CD4-positive, alpha-beta T cell (primary cell): ENCODE measurements around the gene PUS1. TPM values are rescaled to one million over a fixed set of nuclear protein-coding genes. Genes with fewer than 3 reads are reported as not detected.

Source experiments
- ATAC-seq: fragments of 200-7000 bp; cut with Tn5 transposase; one replicate; pipeline ENCODE4 v1.10.0; 2022; ENCODE audit warnings: mild to moderate bottlenecking; ENCODE audit not compliant: poor library complexity
- CTCF ChIA-PET: fragments of 350-600 bp; sonication (Branson Sonifier 250); formaldehyde crosslinking; loops from one replicate; lab custom pipeline; 2021; ENCODE audit warnings: antibody characterized with exemption, inconsistent platforms; lab: Charles Lee
- POLR2A ChIA-PET: fragments of 350-600 bp; sonication (Branson Sonifier 250); formaldehyde crosslinking; loops from one replicate; lab custom pipeline; 2021; ENCODE audit warnings: antibody characterized with exemption, inconsistent platforms; lab: Charles Lee
- DNase-seq, 14 experiments: peaks; one replicate each; pipeline ENCODE4 v3.0.0-alpha.2; 2013 to 2020; ENCODE audit warnings: mixed read lengths in 2 of 14
- H3K27ac ChIP-seq, 2 donors: one replicate each; pipeline versions ENCODE4 v1.5.1 to v1.7.0; 2013; ENCODE audit warnings: low read length in 2 of 2, low read depth in 1 of 2, mild to moderate bottlenecking in 1 of 2
- H3K27me3 ChIP-seq, 2 experiments: 1 replicate in 1 of 2; 2 replicates in 1 of 2; pipeline versions ENCODE4 v1.6.1 to v1.7.0; 2013; ENCODE audit warnings: low read length in 2 of 2, control low read depth in 1 of 2, mild to moderate bottlenecking in 1 of 2, moderate library complexity in 1 of 2; ENCODE audit not compliant: insufficient read depth in 2 of 2, control insufficient read depth in 1 of 2
- H3K36me3 ChIP-seq: one replicate; pipeline ENCODE4 v1.6.1; 2013; ENCODE audit warnings: low read length, control low read depth; ENCODE audit not compliant: insufficient read depth
- H3K4me1 ChIP-seq: one replicate; pipeline ENCODE4 v1.6.1; 2013; ENCODE audit warnings: low read length, control low read depth; ENCODE audit not compliant: insufficient read depth
- H3K4me3 ChIP-seq: one replicate; pipeline ENCODE4 v1.5.1; 2013; ENCODE audit warnings: mild to moderate bottlenecking, low read length, moderate library complexity
- H3K9me3 ChIP-seq, 2 experiments: 1 replicate in 1 of 2; 2 replicates in 1 of 2; pipeline versions ENCODE4 v1.6.1 to v1.7.0; 2013; ENCODE audit warnings: low read length in 2 of 2, mild to moderate bottlenecking in 2 of 2, control low read depth in 1 of 2, moderate library complexity in 1 of 2; ENCODE audit not compliant: control insufficient read depth in 1 of 2, insufficient read depth in 1 of 2
- H3K27ac Mint-ChIP-seq: one replicate; pipeline ENCODE4 v1.8.0; 2020; ENCODE audit warnings: mixed read lengths
- H3K27me3 Mint-ChIP-seq: one replicate; pipeline ENCODE4 v1.8.0; 2021; ENCODE audit warnings: mixed read lengths
- H3K36me3 Mint-ChIP-seq: one replicate; pipeline ENCODE4 v1.8.0; 2021; ENCODE audit warnings: low read depth, mixed read lengths
- H3K4me1 Mint-ChIP-seq: one replicate; pipeline ENCODE4 v1.8.0; 2021; ENCODE audit warnings: low read depth, mixed read lengths
- H3K4me3 Mint-ChIP-seq: one replicate; pipeline ENCODE4 v1.8.0; 2020; ENCODE audit warnings: mild to moderate bottlenecking, mixed read lengths
- H3K9me3 Mint-ChIP-seq: one replicate; pipeline ENCODE4 v1.8.0; 2020; ENCODE audit warnings: mixed read lengths
- CTCF ChIP-seq: fragments of 200-600 bp; IDR thresholded peaks from one replicate; pipeline ENCODE4 v1.8.0; 2022; ENCODE audit warnings: antibody characterized with exemption, mild to moderate bottlenecking
- intact Hi-C, 2 experiments: fragments of 100-400 bp; cut with DNase I in 1 of 2; cut with micrococcal nuclease in 1 of 2; formaldehyde crosslinking; loops; one replicate each; pipeline versions ENCODE4 v1.15.1 to v1.9.0; 2023 to 2025; cut with DNase I, micrococcal nuclease
- total RNA-seq, 174 experiments: library from RNA in 2 of 174; stranded (reverse) in 2 of 174; gene quantifications; one replicate each; pipeline ENCODE4 v1.2.3 and lab custom pipeline; 2021 to 2026

PUS1 gene
- total RNA-seq, 2 experiments from 2014 or later: 17.7 to 18.2 TPM

GRCh38 chr12:131971226-131971625, 42.1 kb downstream of the PUS1 start:
- POLR2A ChIA-PET: no interaction called here
- no peak overlapping the region for H3K4me3 Mint-ChIP-seq
- no peaks in the 10 kb centered on the region for H3K9me3 ChIP-seq
- intact Hi-C loops: no loop called here
- H3K4me3 ChIP-seq: no peak overlapping the region
- H3K36me3 Mint-ChIP-seq: peaks cover 35% of the 10 kb centered on the region
- no peak overlapping the region for H3K27ac ChIP-seq
- H3K9me3 Mint-ChIP-seq: no peaks in the 10 kb centered on the region
- H3K36me3 ChIP-seq: peaks cover 4% of the 10 kb centered on the region
- H3K4me1 ChIP-seq: peaks cover 9% of the 10 kb centered on the region
- no peaks in the 10 kb centered on the region for H3K27me3 ChIP-seq
- peak overlapping the region; percentile 22 for H3K27ac Mint-ChIP-seq
- TF ChIP-seq CTCF: no peak
- CTCF ChIA-PET: interaction anchor here (0.6 kb wide), 1 partner anchor 15 kb away, joined by 3 read pairs; no protein-coding TSS in a partner anchor
- ATAC-seq (no peak), DNase-seq (no peak)
- H3K27me3 Mint-ChIP-seq: no peaks in the 10 kb centered on the region
- peaks cover 49% of the 10 kb centered on the region for H3K4me1 Mint-ChIP-seq

DNA sequence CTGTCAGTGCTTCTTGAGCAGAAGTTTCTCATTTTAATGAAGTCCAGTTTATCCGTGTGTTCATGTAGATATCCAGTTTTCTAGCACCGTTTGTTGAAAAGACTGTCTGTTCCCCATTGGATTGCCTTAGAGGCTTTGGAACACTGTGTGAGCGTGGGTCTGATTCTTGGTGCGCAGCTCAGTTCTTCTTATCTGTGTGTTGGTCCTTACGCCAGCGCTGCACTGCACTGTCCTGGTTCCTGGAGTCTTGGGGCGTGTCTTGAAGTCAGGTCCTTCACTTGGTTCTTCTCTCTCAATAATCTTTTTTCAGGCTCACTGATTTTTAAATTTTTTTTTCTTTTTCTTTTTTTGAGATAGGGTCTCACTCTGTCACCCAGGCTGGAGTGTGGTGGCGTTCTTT, 46.2 kb downstream of the PUS1 start:
- Mint-ChIP-seq H3K4me1 (peaks cover 32% of the 10 kb centered on the region), H3K36me3 (peaks cover 43% of the 10 kb centered on the region), H3K27me3 (no peaks in the 10 kb centered on the region), H3K27ac (no peak overlapping the region), H3K9me3 (no peaks in the 10 kb centered on the region), H3K4me3 (no peak overlapping the region)
- DNase-seq (no peak), ATAC-seq (no peak)
- POLR2A ChIA-PET: no interaction called here
- Histone ChIP-seq H3K36me3 (peaks cover 14% of the 10 kb centered on the region), H3K9me3 (no peaks in the 10 kb centered on the region), H3K4me1 (peaks cover 3% of the 10 kb centered on the region), H3K27ac (no peak overlapping the region), H3K4me3 (no peak overlapping the region), H3K27me3 (no peaks in the 10 kb centered on the region)
- CTCF ChIA-PET: no interaction called here
- no peak for TF ChIP-seq CTCF
- intact Hi-C loops: no loop called here

DNA sequence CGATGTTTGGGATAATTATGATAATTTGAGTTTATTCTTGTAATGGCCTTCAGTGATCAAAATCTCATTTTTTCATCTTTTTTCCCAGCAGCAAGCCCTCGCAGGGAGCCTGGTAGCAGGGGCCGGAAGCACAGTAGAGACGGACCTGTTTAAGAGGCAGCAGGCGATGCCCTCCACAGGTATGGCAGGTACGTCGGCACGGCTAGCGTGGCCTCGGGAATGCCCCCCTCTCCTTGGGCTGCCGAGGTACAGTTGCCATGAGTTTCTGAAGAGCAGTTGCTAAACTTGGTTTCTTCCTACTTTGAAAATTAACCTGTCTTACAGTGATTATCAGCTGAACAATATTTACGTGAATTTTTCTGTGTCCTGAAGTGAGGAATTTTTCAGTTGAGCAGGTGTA, 50.5 kb downstream of the PUS1 start:
- ChIA-PET POLR2A (no interaction called here), CTCF (no interaction called here)
- H3K4me1 Mint-ChIP-seq: peaks cover 15% of the 10 kb centered on the region
- Histone ChIP-seq H3K4me3 (no peak overlapping the region), H3K9me3 (no peaks in the 10 kb centered on the region), H3K36me3 (peaks cover 53% of the 10 kb centered on the region), H3K27me3 (no peaks in the 10 kb centered on the region), H3K4me1 (no peaks in the 10 kb centered on the region), H3K27ac (no peak overlapping the region)
- no peaks in the 10 kb centered on the region for H3K9me3 Mint-ChIP-seq
- intact Hi-C loops: no loop called here
- DNase-seq (no peak), ATAC-seq (no peak)
- no peak for TF ChIP-seq CTCF
- H3K36me3 Mint-ChIP-seq: peaks cover 66% of the 10 kb centered on the region
- no peak overlapping the region for H3K27ac Mint-ChIP-seq
- H3K27me3 Mint-ChIP-seq: no peaks in the 10 kb centered on the region
- no peak overlapping the region for H3K4me3 Mint-ChIP-seq
